CD4-positive, alpha-beta T cell treated with Interleukin-4 for 1 hour (primary cell): ENCODE measurements around the gene BMS1.
"Not testable (repeated sequence)": the region's sequence is repeated elsewhere in the genome, so short reads cannot be mapped to it uniquely, and the experiment has no call there.

Experiments used
- DNase-seq, 2 donors: peaks; one replicate each; pipeline ENCODE4 v3.0.0-alpha.2; 2020 to 2022

BMS1 gene

DNA sequence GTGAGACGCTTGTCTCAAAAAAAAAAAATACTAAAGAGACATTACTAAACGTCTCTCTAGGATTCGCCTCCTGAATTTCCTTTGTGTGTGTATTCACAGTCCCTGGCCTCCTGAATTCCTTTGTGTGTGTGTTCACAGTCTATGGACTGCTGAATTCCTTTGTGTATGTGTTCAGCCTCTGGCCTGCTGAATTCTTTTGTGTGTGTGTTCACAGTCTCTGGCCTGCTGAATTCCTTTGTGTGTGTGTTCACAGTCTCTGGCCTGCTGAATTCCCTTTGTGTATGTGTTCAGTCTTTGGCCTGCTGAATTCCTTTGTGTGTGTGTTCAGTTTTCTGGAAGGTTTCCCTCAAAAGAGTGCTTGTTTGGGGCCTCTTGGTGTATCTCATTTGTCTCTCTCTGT, 8.2 kb downstream of the BMS1 start:
- DNase-seq, result no peak

DNA sequence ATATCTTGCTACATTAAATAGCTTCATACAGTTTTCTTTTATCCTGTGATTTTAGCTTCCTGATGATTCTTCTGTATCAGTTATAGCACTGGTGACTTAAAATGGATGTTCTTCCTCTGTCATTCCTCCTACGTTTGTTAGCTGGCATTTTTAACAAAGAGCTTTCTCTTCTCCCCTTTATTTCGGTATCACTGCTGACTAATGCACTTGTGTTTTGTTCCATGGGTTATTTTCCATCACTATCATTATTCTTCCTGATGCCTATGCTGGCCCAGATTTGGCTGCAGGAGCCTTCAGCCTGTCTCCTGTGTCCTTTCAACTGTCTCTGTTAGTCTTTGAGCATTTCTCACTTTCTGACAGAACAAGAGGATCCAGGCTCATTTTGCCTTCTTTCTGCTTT, 13.1 kb downstream of the BMS1 start:
- DNase-seq, result no peak

DNA sequence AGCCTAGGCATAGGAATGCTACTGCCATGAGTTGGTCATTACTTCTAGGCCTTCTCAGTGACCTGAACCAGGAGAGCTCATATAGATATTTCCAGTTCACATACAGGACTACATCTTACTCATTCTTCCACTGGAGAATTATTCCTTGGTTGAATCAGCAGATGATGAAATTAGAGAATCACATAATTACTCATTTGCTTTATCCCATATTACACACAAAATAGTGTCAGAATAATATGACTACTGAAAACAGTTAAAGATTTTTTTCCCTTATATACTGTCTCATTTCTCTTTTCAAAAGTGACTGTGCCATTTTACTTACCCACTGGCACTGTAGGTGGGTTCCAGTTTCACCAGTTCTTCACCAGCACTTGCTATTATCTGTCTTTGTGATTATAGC, 18.5 kb downstream of the BMS1 start:
- no peak for DNase-seq

DNA sequence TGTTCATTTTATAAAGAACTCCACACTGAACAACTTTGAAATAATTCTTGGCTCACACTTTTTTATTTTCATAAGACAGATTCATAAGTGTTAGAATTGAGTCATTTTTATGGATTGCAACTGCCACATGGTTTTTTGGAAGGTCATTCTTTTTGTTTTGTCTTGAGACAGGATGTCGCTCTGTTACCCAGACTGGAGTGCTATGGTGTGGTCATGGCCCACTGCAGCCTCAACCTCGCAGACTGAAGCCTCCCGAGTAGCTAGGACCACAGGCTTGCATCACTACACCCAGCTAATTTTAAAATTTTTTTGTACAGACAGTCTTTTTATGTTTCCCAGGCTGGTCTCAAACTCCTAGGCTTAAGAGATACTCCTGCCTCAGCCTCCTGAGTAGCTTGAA, 20.3 kb downstream of the BMS1 start:
- DNase-seq, result no peak

DNA sequence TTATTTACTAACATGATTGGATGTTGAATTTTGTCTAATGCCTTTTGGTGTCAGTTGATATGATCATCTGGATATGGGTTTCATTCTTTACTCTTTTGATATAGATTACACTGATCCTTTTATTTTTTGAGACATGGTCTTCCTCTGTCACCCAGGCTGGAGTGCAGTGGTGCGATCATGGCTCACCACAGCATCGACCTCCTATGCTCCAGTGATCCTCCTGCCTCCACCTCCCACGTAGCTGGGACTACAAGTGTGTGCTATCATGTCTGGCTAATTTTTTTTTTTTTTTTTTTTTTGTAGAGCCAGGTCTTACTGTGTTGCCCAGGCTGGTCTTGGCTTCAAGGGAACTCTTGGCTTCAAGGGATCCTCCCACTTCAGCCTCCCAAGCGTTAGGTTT, 27.1 kb downstream of the BMS1 start:
- no peak for DNase-seq

DNA sequence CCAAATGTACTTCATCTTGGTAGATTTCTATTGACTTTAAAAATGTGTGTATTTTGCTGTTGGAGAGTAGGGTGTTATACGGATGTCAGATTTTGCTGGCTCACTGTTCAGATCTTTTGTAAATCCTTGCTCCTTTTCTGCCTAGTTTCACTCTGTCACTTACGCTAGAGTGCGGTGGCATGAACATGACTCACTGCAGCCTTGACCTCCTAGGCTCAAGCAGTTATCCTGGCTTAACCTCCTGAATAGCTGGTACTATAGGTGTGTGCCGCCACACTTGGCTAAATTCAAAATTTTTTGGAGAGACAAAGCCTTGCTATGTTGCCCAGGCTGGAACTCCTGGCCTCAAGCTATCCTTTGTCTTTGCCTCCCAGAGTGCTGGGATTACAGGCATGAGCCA, 29.4 kb downstream of the BMS1 start:
- no peak for DNase-seq

DNA sequence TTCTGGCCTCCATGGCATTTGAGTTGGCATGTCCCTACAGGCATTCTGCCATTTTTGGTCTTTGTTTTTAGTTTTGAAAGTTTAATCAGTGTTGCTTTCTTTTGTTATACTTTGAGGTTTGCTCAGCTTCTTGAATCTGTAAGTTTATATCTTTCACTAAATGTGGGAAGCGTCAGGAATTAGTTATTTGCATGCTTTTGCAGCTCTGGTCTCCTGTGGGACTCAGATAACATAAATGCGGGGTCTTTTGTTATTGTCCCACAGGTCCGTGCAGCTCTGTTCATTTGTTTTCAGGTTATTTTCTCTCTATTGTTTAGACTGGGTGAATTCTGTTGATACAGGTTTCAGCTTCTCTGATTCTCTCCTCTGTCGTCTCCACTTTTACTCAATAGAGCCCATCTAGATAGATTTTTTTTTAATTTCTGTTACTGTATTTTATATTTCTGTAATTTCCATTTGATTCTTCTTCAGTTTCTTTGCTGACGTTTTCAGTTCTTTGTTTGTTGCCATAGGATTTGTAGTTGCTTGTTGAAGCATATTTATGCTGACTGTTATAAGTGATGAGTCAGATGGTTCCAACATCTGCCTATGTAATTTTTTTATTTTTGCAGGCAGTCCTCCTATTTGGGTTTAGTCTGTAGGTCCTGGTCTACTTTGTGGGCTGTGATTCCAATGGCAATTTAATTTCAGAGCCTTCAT, 31.5 kb downstream of the BMS1 start:
- DNase-seq, result not testable (repeated sequence)

DNA sequence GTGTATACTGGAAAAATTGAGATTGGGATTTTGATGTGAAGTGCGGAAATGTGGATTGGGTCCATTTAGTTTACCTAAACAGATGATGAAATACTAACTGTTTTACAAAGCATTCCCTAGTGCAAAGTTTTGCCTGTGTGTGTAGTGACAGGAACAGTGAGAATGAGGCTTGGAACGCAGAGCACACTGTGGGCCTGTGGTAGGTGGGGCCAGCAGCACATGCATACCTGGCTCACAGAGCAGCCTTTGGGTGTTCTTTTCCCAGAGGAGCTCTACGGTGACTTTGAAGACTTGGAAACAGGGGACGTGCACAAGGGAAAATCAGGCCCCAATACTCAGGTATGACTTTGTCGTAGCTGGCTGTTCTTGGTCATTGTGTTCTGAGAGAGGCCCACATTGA, 33.7 kb downstream of the BMS1 start:
- DNase-seq, result not testable (repeated sequence)

DNA sequence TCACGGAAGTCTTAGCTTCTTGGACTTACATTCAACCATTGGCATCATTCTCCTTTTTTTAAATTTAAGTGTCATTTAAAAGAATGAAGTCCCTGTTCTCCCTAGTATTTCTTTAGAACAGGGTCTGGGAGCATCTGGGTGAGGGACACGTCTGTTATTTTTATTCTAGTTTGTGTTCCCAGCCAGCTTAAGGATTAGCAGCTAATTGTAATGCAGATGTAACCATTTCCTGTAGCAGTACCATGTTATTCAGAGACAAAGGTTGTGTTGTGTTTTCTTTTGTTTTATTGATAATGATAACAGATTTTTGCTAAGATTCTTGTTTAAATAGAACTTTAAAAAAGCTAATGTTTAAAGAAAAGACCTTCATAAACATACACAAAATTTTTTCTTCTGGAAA, 34.3 kb downstream of the BMS1 start:
- no peak for DNase-seq

DNA sequence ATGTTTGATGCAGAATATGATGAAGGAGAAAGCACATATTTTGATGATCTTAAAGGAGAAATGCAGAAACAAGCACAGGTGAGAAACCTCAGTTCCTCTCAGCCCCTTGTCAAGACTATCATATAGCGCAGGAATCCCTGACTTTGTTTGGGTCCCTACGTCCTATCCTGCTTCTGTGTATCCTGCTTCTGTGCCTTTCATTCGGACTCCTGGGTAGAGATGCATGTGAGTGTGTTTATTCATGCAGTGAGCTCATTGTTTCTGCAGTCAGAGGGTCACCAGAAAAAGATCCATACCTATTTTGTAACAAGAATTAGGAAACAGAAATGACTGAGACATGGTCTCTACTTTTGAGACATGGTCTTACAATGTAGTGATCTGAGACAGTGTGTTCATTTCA, 34.8 kb downstream of the BMS1 start:
- DNase-seq, result not testable (repeated sequence)

DNA sequence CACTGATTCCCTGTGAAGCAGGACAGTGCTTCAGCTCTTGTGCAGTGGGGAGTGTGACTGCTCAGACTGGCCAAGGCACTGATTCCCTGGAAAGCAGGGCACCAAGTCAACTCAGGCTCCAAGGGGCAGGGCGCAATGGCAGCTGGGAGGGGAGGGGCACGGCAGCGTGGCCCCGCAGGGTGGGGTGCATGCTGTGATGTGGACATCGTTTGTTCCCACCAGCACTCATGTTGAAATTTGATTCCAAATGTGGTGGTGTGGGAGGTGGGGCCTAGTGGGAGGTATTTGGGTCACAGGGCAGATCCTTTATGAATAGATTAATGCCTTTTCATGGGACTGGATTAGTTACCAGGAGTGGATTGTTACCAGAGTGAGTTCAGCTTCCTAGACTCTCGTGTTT, 44.2 kb downstream of the BMS1 start:
- not testable (repeated sequence) for DNase-seq

DNA sequence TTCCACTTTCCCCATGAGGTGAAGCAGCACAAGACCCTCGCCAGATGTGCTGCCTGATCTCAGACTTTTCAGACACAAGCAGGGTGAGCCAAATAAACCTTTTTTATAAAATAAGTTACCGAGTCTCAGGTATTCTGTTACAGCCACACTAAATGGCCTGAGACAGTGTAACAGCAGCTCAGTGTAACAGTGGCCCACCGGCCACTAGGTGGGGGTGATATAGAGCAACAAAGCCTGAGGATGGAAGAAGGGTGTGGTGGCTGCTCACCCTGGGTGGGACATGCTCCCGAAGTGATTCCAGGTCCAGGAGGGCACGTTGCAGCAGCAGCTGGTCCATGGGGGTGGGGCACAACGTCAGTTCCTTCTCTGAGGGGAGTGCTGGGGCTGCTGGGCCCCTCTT, 44.6 kb downstream of the BMS1 start:
- DNase-seq, result no peak

DNA sequence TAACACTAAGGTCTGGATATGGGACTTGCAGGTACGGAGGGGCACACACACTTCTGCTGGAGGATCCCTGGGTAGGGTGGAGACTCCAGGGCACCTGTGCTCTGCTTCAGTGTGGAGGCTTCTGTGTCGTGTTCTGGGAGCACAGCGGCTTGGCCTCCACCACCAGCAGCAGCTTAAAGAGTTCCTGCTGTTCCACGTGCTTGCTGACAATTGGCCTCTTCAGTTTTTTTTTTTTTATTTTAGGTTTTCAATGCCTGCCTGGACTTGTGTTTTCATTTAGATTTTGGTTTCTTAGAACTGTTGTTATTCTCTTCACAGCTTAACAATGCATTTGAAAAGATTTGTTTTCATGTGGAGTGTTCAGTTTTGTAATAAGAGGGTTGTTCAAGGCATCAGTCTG, 45.8 kb downstream of the BMS1 start:
- not testable (repeated sequence) for DNase-seq

DNA sequence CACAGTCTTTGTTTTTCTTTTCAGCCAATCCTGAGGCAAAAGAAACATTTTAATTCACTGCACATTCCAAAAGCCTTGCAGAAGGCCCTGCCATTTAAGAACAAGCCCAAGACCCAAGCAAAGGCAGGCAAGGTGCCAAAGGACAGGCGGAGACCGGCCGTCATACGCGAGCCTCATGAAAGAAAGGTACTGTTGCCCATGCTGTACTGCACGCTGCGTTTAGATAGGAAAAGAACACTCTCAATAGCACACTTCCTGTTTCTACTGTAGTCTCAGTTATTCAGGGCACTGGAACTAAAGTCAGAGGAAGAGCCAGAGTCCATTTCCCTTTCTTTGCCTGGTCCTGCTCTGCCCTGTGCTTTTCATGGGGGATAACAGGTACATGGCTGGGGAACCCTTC, 47.6 kb downstream of the BMS1 start:
- no peak for DNase-seq

DNA sequence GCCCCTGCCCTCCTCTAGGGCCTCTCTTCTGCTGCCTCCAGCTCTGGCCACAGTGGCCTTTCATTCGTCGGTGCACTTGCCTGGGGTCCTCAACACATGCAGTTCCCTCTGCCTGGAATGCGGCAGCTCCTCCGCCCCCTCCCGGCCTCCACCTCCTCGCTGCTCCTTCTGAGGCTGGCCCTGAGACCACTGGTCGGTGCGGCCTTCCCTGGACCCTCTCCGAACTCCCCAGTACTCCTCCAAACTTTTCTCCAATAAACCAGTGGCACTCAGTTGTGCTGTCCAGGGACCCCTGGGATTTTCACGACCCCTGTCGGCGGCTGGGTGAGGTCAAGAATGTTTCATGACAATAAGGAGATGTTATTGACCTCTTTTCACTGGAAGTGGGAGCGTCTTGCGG, 53.5 kb downstream of the BMS1 start:
- no peak for DNase-seq

DNA sequence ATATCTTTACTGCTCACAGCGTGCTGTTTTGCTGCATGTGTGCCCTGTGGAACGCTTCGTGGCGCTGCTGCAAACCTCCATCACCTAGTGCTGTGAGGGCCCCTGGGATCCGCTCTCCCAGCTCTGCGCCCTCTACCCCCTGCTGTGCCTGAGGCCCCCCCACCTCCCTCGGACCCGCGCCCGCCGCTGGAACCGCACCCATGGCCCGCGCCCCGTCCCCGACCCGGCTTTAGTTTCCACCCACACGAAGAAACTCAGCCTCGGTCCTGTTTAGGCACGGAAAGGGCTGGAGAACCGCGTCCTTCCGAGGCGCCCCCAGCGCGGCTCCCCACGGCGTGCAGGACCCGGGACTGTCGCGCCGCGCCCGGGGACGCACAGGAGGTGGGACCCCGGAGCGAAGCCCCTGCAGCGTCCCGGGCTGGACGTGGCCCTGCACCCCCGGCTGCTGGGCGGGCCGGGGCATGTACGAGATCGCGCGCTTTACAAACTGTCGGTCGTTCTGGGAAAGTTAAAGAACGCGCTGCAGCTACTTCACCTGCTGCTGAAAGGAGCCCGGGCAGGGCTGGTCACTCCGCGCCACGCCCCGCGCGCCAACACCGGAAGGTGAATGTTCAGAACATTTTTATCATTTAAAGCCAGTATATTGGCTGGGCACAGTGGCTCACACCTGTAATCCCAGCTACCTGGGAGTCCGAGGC, 54.3 kb downstream of the BMS1 start:
- DNase-seq, result no peak

DNA sequence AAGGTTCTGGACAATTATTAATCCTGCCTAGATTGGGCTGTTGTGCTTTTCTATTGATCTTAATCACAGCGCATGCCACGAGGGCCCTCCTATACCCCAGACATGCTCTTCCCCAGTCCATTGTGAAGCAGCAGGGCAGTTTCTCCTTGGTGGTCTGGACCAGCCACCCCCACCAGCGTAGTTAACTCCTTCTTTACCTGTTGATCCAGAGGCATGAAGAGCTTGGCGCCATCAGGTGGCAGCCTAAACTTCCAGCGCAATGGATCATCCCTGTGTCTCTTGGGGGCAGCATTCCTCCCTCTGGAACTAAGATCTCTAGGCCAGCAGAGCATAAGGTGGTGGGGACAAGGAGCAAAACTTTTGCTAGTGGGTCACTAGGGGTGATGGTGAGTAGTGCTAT, 62.2 kb downstream of the BMS1 start:
- DNase-seq, result not testable (repeated sequence)

DNA sequence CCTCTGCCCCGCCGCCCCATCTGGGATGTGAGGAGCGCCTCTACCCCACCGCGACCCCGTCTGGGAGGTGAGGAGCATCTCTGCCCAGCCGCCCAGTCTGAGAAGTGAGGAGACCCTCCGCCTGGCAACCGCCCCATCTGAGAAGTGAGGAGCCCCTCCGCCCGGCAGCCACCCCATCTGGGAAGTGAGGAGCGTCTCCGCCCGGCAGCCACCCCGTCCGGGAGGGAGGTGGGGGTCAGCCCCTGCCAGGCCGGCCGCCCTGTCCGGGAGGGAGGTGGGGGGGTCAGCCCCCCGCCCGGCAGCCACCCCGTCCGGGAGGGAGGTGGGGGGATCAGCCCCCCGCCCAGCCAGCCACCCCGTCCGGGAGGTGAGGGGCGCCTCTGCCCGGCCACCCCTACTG, 64.7 kb downstream of the BMS1 start:
- not testable (repeated sequence) for DNase-seq

DNA sequence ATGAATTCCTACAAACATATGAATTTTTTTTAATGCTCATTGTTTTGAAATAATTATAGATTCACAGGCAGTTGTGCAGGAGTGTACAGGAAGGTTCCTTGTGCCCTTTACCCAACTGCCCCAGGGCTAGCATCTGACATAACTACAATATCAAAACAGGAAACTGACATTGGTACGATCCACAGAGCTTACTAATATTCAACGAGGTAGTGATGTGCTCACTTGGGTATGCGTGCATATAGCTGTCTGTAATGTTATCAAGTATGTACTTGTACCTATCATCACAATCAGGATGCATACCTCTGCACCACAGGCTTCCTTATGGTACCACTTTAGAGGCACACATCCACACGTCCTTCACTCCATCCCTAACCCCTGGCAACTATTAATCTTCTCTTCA, 68.3 kb downstream of the BMS1 start:
- DNase-seq, result no peak

DNA sequence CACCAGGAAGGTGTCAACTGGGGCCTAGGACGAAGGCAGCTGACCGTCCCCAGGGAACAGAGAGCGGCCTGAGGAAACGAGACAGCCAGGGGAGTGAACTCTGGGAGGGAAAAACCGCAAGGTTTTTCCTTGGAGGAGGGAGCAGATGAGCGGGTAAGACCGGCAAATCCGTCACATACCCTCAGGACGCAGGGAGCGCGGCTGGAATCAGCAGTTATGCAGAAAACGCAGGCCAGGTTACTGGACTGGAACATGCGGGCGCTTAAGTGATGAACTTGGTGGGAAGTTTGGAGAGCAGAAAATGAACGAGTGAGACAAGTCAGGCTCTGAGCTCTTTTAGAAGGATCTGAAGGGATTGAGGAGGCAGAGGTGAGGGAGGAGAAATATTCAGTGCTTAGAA, 76.7 kb downstream of the BMS1 start:
- DNase-seq, result no peak

DNA sequence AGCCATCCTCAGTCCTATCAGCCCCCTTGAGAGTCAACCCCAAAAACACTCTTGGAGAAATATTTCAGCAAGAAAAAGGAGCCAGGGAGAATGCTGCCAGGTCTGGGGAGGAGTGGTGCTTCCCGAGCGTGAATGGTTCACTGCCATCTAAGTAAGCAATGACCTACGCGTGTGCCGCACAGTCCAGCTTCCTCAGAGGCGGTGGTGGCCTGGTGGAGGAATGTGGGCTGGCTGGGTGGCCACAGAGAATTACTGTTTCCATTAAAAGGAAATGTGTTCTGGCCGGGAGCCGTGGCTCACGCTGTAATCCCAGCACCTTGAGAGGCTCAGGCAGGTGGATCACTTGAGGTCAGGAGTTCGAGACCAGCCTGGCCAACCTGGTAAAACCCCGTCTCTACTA, 77.4 kb downstream of the BMS1 start:
- DNase-seq, result not testable (repeated sequence)

DNA sequence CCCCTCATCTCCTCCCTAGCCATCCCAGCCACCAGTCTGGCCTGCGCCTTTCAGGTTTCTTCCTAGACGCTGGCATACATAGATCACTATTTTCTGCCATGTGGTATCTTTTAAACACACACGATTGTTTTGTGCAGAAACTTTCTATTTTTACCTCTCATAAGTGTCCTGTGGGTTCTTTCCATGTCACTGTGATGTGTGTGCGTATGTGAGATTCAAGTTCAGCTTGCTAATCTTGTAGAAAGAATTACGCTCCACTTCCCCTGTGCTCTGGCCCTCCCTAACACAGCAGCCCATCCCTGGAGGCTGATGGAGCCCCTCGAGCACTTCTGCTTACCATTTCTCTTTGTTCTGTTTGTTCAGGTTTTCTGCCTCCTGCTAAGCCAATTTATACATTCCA, 80.2 kb downstream of the BMS1 start:
- DNase-seq, result not testable (repeated sequence)

DNA sequence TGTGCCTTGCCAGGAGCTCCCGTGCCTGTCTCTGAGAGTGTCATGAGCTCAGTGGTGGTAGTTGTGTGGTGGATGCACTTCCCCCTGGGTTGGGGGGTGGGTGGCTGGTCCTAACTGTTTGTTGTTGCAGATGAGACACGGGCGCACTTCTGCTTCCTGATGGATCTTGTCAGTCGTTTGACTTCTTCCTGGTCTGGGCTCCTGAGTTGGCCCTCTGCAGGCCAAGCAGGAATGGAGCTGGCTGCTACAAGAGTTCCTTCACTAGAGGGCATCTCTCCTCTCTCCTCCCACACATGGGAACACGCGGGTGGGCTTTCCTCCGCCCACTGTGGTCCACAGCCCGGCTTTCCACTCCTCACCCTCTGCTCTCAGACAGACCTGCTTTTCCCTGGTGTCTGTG, 82.0 kb downstream of the BMS1 start:
- DNase-seq, result no peak

DNA sequence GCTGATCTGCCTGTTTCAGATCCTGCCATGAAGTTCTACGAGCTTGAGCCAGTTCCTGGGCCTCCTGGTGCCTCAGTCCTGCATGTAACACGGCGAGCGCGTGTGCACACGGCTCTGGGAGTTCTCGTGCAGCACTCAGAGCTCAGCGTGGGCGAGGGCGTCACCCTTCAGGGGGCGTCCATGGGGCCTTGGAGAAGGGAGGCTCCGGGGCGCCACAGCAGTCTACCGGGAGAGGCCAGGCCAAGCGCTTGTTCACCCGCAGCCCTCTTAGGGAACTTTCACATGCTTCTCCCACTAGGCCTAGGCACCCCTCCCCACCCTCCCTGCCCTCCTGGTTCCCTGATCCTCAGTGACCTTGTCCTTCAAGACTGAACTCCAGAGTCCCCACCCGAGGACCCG, 83.1 kb downstream of the BMS1 start:
- no peak for DNase-seq
